Neural crest cell (in vitro differentiated cells): ENCODE measurements around the gene PPP6R3. TPM values are rescaled to one million over a fixed set of nuclear protein-coding genes. Genes with fewer than 3 reads are reported as not detected.

Experiments
- DNase-seq: peaks from one replicate; pipeline ENCODE4 v3.0.0; 2021; ENCODE audit warnings: low read depth, mixed read lengths, low spot score
- H3K27ac Mint-ChIP-seq: one replicate; pipeline ENCODE4 v1.8.0; 2021; ENCODE audit warnings: mild to moderate bottlenecking, mixed read lengths; ENCODE audit not compliant: unreplicated experiment
- H3K27me3 Mint-ChIP-seq: 2 replicates; pipeline ENCODE4 v1.8.0; 2021; ENCODE audit warnings: low read depth, mild to moderate bottlenecking, mixed read lengths
- H3K36me3 Mint-ChIP-seq: 2 replicates; pipeline ENCODE4 v1.8.0; 2021; ENCODE audit warnings: low read depth, mild to moderate bottlenecking, mixed read lengths
- H3K4me1 Mint-ChIP-seq: 2 replicates; pipeline ENCODE4 v1.8.0; 2021; ENCODE audit warnings: mixed read lengths
- H3K4me3 Mint-ChIP-seq: one replicate; pipeline ENCODE4 v1.8.0; 2021; ENCODE audit warnings: mild to moderate bottlenecking, mixed read lengths
- H3K9me3 Mint-ChIP-seq: 2 replicates; pipeline ENCODE4 v1.8.0; 2021; ENCODE audit warnings: mixed read lengths
- CTCF ChIP-seq: fragments of 200-600 bp; sonication (generic); conservative IDR thresholded peaks from 2 replicates; pipeline ENCODE4 v1.5.0; 2021; ENCODE audit warnings: antibody characterized with exemption, mild to moderate bottlenecking
- total RNA-seq: library from RNA; stranded (reverse); gene quantifications from 2 replicates; pipeline ENCODE4 v1.2.1, GENCODE V29; 2021

The PPP6R3 gene
- total RNA-seq, 1 donor from 2014 or later = 111 TPM

GRCh38 chr11:68517121-68517741 is 56.7 kb downstream of the PPP6R3 start:
- Mint-ChIP-seq H3K4me3 (no peak overlapping the region), H3K27me3 (no peaks in the 10 kb centered on the region), H3K27ac (no peak overlapping the region), H3K36me3 (peaks cover 40% of the 10 kb centered on the region), H3K9me3 (peaks cover 2% of the 10 kb centered on the region), H3K4me1 (peaks cover 22% of the 10 kb centered on the region)
- TF ChIP-seq CTCF = no peak
- no peak for DNase-seq

GRCh38 chr11:68518191-68518590 is 57.6 kb downstream of the PPP6R3 start:
- H3K9me3 Mint-ChIP-seq = peaks cover 2% of the 10 kb centered on the region
- peak overlapping the region; percentile 60 for H3K27ac Mint-ChIP-seq
- DNase-seq = no peak
- H3K36me3 Mint-ChIP-seq = peaks cover 45% of the 10 kb centered on the region
- H3K4me3 Mint-ChIP-seq = no peak overlapping the region
- TF ChIP-seq CTCF = no peak
- H3K4me1 Mint-ChIP-seq = peaks cover 22% of the 10 kb centered on the region
- no peaks in the 10 kb centered on the region for H3K27me3 Mint-ChIP-seq

- Mint-ChIP-seq H3K27ac (no peak overlapping the region), H3K27me3 (no peaks in the 10 kb centered on the region), H3K9me3 (no peaks in the 10 kb centered on the region), H3K36me3 (peaks cover 39% of the 10 kb centered on the region), H3K4me1 (peaks cover 38% of the 10 kb centered on the region), H3K4me3 (no peak overlapping the region)
- TF ChIP-seq CTCF = no peak
- no peak for DNase-seq
Observed at GRCh38 chr11:68521969-68522652, 61.6 kb downstream of the PPP6R3 start.

- Mint-ChIP-seq H3K4me3 (no peak overlapping the region), H3K27me3 (no peaks in the 10 kb centered on the region), H3K4me1 (peaks cover 43% of the 10 kb centered on the region), H3K27ac (no peak overlapping the region), H3K9me3 (no peaks in the 10 kb centered on the region), H3K36me3 (peaks cover 40% of the 10 kb centered on the region)
- TF ChIP-seq CTCF = no peak
- no peak for DNase-seq
Observed at GRCh38 chr11:68523033-68523432, 62.5 kb downstream of the PPP6R3 start.

GRCh38 chr11:68523743-68524142 is 63.2 kb downstream of the PPP6R3 start:
- no peak for DNase-seq
- no peaks in the 10 kb centered on the region for H3K27me3 Mint-ChIP-seq
- peak overlapping the region; percentile 52 for H3K27ac Mint-ChIP-seq
- H3K9me3 Mint-ChIP-seq = no peaks in the 10 kb centered on the region
- H3K4me3 Mint-ChIP-seq = no peak overlapping the region
- TF ChIP-seq CTCF = no peak
- peaks cover 44% of the 10 kb centered on the region for H3K4me1 Mint-ChIP-seq
- H3K36me3 Mint-ChIP-seq = peaks cover 41% of the 10 kb centered on the region
